ENCODE data around the gene CDKN2AIP.
"Not testable (repeated sequence)": the region's sequence is repeated elsewhere in the genome, so short reads cannot be mapped to it uniquely, and the experiment has no call there.

The CDKN2AIP gene

GRCh38 chr4:183449193-183449882 lies 4.9 kb downstream of the CDKN2AIP start:
- DNase-seq, result peak; percentile 16 to 63 (median 55)

GRCh38 chr4:183450108-183450507 lies 5.7 kb downstream of the CDKN2AIP start:
- no peak for DNase-seq

- no peak for DNase-seq
These were observed 11.2 kb downstream of the CDKN2AIP start for GRCh38 chr4:183455431-183456195.

GRCh38 chr4:183458005-183458404 lies 13.6 kb downstream of the CDKN2AIP start:
- DNase-seq, result no peak

DNA sequence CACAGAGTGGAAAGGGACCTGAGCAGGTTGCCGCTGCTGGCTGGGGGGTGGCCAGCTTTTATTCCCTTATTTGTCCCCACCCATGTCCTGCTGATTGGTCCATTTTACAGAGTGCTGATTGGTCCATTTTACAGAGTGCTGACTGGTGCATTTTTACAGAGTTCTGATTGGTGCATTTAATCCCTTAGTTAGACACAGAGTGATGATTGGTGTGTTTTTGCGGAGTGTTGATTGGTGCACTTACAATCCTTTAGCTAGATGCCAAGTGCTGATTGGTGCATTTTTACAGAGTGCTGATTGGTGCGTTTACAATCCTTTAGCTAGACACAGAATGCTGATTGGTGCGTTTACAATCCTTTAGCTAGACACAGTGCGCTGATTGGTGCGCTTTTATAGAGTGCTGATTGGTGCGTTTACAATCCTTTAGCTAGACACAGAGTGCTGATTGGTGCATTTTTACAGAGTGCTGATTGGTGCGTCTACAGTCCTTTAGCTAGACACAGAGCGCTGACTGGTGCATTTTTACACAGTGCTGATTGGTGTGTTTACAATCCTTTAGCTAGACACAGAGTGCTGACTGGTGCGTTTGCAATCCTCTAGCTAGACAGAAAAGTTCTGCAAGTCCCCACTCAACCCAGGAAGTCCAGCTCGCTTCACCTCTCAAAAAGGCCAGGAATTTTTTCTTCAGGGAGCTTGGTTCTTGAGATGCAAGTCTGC lies 19.6 kb downstream of the CDKN2AIP start:
- not testable (repeated sequence) for DNase-seq

DNA sequence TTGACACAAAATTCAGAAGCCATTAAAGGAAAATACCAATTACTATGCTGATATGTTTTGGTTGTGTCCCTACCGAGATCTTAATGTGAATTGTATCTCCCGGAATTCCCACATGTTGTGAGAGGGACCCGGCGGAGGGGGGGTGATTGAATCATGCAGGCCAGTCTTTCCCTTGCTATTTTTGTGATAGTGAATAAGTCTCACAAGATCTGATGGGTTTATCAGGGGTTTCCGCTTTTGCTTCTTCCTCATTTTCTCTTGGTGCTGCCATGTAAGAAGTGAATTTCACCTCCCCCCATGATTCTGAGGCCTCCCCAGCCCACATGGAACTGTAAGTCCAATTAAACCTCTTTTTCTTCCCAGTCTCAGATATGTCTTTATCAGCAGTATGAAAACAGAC lies 21.4 kb downstream of the CDKN2AIP start:
- peak; percentile 77 to 89 (median 79) for DNase-seq

GRCh38 chr4:183467246-183467645 lies 22.8 kb downstream of the CDKN2AIP start:
- no peak for DNase-seq

DNA sequence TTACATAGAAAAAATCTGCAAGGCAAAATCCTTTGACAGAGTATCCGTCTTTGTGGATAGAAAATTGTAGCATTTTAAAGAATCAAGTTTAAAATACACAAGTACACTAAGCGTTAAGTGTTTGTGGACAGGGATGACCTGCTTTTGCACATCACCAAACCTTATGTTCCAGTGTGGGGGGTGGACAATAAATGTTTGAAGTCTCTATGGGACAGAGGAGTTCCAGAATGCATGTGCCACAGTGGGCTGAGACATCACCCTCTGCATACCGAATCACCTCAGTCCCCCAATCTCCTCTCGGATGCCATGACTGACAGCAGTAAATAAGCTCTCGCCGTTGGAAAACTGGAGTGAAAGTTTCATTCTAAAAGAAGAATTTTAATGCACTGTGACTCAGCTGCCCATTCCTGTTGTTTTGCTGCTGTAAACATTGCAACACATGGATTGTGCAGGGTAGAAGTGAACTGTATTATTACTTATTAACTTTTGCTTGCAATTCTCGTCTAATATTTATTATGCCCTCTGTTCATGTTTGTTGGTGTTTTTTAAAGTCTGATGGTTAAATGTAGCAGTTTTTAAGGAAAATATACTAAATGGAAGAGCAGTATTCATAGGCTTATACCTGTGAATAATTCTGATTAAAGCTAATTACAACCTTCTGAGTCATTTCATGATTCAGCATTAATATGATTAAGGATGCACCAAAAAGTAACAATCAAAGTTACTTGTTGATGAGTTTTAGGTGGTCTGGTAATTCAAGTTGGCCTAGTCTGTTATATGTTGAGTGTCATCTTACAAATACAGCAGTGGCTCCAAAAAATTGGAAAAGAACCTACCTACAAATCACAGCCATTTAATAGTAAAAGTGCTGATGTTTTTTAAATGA lies 24.0 kb downstream of the CDKN2AIP start:
- DNase-seq, result no peak

DNA sequence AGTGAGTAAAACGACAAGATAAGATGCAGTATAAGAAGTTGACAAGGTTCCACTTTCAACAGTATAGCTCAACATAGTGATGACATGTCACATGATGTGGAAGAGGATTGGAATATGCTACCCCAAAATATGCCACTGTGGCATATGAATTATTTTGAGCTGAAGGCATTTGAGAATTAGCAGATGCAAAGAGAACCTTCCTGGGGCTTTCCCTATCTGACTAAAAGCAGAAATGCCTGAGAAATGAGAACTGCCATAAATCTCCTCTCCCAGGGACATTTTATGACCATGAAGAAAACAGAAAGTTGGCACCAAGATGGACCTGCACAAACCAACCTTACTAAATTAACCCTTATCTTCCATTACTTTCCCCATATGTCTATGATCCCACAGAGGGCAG lies 24.8 kb downstream of the CDKN2AIP start:
- peak; percentile 82 to 93 (median 88) for DNase-seq

GRCh38 chr4:183469936-183470335 lies 25.5 kb downstream of the CDKN2AIP start:
- DNase-seq, result peak; percentile 49 to 61 (median 53)

GRCh38 chr4:183470821-183471220 lies 26.4 kb downstream of the CDKN2AIP start:
- DNase-seq, result no peak

- peak; percentile 90 to 97 (median 94) for DNase-seq
These were observed 27.7 kb downstream of the CDKN2AIP start for GRCh38 chr4:183471946-183472708.

DNA sequence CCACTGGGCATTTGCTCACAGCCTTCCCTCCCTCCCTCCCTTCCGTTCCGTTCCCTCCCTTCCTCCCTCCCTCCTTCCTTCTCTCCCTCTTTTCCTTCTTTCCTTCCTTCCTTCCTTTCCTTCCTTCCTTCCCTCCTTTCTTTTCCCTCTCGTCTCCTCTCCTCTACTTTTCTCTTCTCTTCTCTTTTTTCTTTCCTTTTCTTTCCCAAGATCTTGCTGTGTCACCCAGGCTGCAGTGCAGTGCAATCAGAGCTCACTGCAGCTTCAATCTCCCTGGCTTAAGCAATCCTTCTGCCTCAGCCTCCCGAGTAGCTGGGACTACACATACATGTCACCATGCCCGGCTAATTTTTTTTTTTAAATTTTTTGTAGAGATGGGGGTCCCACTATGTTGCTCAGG lies 33.7 kb downstream of the CDKN2AIP start:
- DNase-seq, result no peak

- no peak for DNase-seq
These were observed 34.5 kb downstream of the CDKN2AIP start for GRCh38 chr4:183478926-183479325.

GRCh38 chr4:183482515-183483095 lies 38.2 kb downstream of the CDKN2AIP start:
- DNase-seq, result not testable (repeated sequence)

DNA sequence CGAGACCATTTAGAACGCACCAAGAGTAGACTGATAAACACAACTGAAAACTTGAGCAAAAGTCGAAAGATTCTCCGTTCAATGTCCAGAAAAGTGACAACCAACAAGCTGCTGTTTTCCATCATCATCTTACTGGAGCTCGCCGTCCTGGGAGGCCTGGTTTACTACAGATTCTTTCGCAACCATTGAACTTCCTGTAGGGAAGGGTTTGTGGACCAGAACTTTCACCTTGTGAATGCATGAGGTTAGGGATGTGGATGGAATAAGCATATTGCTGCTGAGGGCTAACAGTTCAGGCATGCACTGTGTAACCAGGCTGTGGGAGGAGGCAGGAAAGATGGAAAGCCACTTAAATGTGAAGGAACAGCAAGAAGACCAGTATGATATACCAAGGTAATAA lies 39.6 kb downstream of the CDKN2AIP start:
- no peak for DNase-seq

DNA sequence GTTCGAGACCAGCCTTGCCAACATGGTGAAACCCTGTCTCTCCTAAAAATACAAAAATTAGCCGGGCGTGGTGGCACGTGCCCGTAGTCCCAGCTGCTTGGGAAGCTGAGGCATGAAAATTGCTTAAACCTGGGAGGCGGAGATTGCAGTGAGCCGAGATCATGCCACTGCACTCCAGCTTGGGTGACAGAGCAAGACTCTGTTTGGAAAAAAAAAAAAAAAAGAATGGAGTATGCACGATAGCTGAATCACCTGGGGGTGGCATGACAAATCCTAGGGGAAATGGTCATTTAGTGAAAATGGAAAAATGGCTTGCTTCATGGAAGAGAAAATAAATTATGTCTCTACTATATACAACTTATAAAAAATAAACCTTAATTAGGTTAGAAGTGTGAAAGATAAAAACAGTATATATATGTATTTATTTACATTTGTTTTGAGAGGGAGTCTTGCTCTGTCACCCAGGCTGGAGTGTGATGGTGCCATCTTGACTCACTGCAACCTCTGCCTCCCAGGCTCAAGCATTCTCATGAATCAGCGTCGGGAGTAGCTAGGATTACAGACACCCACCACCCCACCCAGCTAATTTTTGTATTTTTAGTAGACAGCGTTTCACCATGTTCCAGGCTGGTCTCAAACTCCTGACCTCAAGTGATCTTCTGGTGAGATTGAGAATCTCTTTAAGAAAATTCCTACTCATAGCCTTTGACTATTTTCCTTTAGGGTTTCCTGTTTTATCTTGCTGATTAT lies 41.1 kb downstream of the CDKN2AIP start:
- no peak for DNase-seq

GRCh38 chr4:183492791-183493222 lies 48.4 kb downstream of the CDKN2AIP start:
- no peak for DNase-seq

- DNase-seq, result no peak
These were observed 48.8 kb downstream of the CDKN2AIP start for GRCh38 chr4:183493246-183493645.

- no peak for DNase-seq
These were observed 50.7 kb downstream of the CDKN2AIP start for GRCh38 chr4:183495184-183495583.

All from suppressor macrophage treated with lipopolysaccharide for 1 hour (primary cell).